ENCODE data around the gene DEFB113. TPM values are rescaled to one million over a fixed set of nuclear protein-coding genes. Genes with fewer than 3 reads are reported as not detected.

The DEFB113 gene
- total RNA-seq, 1 donor from 2014 or later = not detected

- ATAC-seq = no peak
These were observed 34.0 kb downstream of the DEFB113 start for GRCh38 chr6:49935387-49935786.

- no peak for ATAC-seq
These were observed 34.7 kb downstream of the DEFB113 start for GRCh38 chr6:49934770-49935169.

DNA sequence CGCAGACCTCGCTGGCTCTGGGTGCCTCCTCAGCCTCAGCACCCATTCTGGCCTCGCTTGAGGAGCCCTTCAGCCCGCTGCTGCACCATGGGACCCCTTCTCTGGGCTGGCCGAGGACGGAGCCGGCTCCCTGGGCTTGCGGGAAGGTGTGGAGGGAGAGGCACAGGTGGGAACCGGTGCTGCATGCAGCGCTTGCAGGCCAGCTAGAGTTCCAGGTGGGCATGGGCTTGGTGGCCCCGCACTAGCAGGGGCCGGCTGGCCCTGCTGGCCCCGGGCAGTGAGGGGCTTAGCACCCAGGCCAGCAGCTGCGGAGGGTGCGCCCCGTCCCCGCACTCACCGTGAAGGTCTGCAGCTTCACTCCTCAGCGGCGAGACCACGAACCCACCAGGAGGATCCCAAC lies 35.9 kb downstream of the DEFB113 start:
- ATAC-seq = no peak

- no peak for ATAC-seq
These were observed 40.1 kb downstream of the DEFB113 start for GRCh38 chr6:49929340-49929739.

GRCh38 chr6:49923826-49924225 lies 45.6 kb downstream of the DEFB113 start:
- ATAC-seq = no peak

- no peak for ATAC-seq
These were observed 49.3 kb downstream of the DEFB113 start for GRCh38 chr6:49919935-49920644.

GRCh38 chr6:49919261-49919660 lies 50.2 kb downstream of the DEFB113 start:
- ATAC-seq = no peak

GRCh38 chr6:49918787-49919186 lies 50.6 kb downstream of the DEFB113 start:
- ATAC-seq = no peak

Other genes with a start within 250 kb of the DEFB113 start
- gene CRISP3, start 225.2 kb downstream of the DEFB113 start, total RNA-seq = 8.1 TPM
- gene PGK2, start 182.3 kb downstream of the DEFB113 start, total RNA-seq = not detected
- not detected for gene CRISP1, start 103.1 kb downstream of the DEFB113 start, total RNA-seq
- gene DEFB114, start 5.5 kb downstream of the DEFB113 start, total RNA-seq = not detected
- gene DEFB110, start 52.4 kb upstream of the DEFB113 start, total RNA-seq = not detected
- gene DEFB112, start 80.3 kb upstream of the DEFB113 start, total RNA-seq = not detected

Measured in esophagus mucosa (tissue), 1 donor.